Head of caudate nucleus (tissue), 42 donors: ENCODE data around the gene SPTAN1.
"Not testable (repeated sequence)": the region's sequence is repeated elsewhere in the genome, so short reads cannot be mapped to it uniquely, and the experiment has no call there.

ENCODE experiments used
- DNase-seq, 42 donors: peaks; one replicate each; pipeline versions ENCODE4 v3.0.0 to v3.0.0-alpha.2; 2020 to 2021; ENCODE audit warnings: mixed read lengths in 7 of 42
- intact Hi-C: fragments of 100-400 bp; cut with DNase I; formaldehyde crosslinking; loops from one replicate; pipeline ENCODE4 v1.15.0; 2022

Gene SPTAN1

DNA sequence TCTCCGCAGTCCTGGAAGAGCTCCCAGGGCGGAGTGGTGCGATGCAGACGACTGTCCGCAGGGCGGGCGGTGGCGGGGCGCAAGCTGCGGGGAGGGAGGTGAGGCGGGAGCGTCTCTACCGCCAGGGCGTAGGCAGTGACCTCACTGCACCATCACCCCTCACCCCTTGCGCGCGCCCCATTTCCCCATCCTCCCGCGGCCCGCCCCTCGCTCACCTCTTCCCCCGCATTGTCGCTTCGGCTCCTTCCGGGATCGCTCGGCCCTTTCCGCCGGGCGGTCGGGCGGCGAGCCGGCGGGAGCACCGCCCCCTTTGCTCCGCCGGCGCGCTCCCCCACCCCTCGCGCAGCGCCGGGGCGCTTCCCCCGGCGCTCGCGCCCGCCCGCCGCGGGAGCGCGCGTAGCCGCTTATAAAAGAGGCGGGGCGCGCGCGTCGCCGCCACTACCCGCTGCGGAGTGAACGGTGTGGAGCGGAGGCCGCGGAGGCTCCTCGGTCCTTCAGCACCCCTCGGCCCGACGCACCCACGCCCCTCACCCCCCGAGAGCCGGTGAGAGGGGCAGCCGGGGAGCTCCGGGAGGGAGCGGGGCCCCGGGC lies at the start of gene SPTAN1:
TSS of gene SPTAN1 (plus strand) at position 435 of the 591 bp plus-strand sequence. CDS start 14,154 bp downstream, outside the sequence.
- peak; percentile 65 to 97 (median 93) for DNase-seq
- intact Hi-C loops = loop anchor here (2.0 kb wide), 1 partner anchor 47 kb away; the partner anchor contains the start of gene GLE1

DNA sequence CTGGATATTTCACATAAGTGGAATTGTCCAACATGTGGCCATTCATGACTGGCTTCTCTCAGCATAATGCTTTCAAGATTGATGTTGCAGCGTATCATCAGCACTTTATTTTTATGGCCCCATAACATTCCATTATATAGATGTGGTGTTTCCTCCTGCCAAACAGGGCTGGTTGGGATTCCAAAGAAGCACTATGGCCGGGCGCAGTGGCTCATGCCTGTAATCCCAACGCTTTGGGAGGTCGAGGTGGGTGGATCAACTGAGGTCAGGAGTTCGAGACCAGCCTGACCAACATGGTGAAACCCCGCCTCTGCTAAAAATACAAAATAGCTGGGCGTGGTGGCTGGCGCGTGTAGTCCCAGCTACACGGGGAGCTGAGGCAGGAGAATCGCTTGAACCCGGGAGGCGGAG lies 49.0 kb upstream of the SPTAN1 start:
- intact Hi-C loops, DNase-seq: not testable (repeated sequence)

DNA sequence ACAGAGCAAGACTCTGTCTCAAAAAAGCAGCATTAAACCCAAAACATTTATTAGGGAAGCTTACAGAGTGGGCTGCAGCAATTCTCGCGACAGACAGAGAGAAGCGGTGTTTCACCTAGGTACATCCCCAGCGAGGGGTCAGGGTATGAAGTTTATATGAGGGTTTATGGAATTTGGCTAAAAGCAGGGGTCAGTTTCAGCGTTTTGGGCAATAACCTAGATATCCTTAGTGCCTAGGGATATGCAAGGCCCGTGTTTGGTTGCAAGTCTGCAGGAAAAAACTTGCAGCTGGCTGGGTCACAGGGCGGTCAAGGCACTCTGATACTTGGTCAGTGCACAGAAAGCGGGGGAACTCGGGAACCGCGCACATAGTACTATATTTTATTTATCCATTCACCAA lies 48.5 kb upstream of the SPTAN1 start:
- intact Hi-C loops = loop anchor here (2.0 kb wide), 1 partner anchor 49 kb away; the partner anchor contains the start of gene SPTAN1
- DNase-seq = peak in 7 of 42 donors; percentile 8 to 47 (median 20)

DNA sequence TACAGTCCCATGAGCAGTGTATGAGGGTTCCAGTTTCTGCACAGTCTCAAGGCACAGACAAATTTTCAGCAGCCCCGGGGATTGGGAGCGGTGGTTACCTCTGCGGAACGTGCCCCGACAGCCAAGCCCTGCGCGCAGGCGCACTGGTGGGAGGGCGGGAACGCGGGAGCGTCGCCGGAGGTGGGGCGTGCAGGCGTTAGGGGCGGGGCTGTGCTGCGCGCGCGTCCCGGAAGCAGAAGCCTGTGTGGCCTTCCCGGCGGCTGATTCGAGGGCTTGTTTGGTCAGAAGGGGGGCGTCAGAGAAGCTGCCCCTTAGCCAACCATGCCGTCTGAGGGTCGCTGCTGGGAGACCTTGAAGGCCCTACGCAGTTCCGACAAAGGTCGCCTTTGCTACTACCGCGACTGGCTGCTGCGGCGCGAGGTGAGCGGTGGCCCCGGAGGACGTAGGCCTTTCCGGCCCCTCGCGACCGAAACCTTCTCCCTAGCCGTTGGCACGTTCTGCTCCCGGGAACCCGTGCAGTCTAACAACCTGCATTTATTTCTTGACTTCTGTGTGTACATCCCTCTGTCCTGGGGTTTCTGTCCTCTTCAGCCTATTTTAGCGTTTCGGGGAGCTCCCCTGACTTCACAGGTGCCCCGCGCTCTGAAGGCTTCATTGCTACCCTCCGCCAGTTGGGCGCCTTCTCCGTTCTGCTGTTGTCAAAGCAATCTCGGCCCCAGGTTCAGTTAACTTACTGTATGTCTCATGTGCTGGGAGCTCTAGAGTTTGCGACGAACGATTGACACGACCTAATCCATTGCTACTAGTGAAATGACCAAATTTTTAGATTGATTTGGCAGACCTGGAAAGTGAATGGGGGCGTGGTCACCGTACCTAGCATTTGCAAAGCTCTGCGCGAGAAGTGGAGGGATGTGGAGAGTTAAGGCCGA lies 47.6 kb upstream of the SPTAN1 start, which contains the start of gene GLE1:
TSS of gene GLE1 (plus strand) at position 235 of the 929 bp plus-strand sequence. CDS start at position 322, 87 bp downstream.
- DNase-seq = peak; percentile 87 to 99 (median 96)
- intact Hi-C loops = loop anchor here (2.0 kb wide), 1 partner anchor 48 kb away; the partner anchor contains the start of gene SPTAN1

DNA sequence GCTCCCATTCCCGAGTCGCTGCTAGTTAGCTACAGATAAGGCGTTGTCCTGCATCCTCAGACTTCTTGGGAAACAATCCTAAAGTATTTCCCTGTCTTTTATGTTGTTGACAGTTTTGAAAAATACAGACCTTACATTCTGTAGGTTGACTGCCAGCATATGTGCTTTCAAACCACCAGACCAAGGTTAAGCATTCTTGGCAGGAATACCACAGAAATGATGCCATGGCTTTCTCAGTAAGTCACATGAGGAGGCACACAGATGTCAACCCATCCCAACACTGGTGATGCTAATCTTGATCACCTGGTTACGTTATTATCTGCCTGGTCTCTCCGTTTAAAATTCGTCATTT lies 47.0 kb upstream of the SPTAN1 start:
- no peak for DNase-seq
- intact Hi-C loops = loop anchor here (2.0 kb wide), 1 partner anchor 47 kb away; the partner anchor contains the start of gene SPTAN1

DNA sequence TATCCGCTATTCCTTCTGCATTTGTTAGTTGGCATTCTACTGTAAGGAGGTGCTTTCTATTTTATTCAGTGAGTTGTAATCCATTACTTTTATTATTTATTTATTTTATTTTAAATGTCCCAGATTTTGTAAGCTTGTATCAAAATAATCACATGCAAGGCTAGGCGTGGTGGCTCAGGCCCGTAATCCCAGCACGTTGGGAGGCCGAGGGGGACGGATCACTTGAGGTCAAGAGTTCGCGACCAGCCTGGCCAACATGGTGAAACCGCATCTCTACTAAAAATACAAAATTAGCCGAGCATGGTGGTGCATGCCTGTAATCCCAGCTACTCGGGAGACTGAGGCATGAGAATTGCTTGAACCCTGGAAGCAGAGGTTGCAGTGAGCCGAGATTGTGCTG lies 46.5 kb upstream of the SPTAN1 start:
- intact Hi-C loops = loop anchor here (2.0 kb wide), 1 partner anchor 47 kb away; the partner anchor contains the start of gene SPTAN1

DNA sequence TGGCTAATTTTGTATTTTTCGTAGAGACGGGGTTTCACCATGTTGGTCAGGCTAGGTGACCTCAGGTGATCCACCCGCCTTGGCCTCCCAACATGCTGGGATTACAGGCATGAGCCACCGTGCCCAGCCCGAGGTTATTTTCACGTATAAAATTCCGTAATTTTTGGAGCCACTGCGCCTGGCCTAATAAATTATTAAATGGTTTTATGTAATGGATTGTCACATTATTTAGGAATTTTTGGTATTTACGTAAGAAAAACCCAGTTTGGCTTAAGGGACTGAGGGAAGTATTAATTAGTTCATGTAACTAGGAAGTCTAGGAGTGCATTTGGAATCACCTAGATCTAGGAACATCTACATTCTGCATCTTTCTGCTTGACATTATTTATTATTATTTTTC lies 39.6 kb upstream of the SPTAN1 start:
- intact Hi-C loops = no loop called here
- DNase-seq = no peak

More for the DNA sequence above, 46.5 kb upstream of the SPTAN1 start:
- not testable (repeated sequence) for DNase-seq

DNA sequence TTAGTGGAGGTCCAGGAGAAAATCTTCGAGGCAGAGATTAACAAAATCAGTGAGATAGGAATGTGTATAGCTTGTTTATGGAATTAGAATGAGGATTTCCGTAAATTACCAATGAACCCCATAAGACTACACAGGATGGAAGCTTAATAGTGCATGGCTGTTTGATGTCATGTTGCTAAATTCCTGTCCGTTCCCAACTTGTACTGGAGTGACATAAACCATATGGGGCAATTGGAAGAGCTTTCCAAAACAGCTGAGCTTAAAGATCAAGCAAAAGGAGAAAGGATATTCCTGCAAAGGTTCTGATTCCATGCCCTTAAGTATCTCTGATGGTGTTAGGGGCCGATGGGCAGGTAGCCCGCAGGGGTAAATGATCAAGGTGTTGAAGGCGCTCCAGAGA lies 30.4 kb upstream of the SPTAN1 start:
- intact Hi-C loops = no loop called here
- no peak for DNase-seq

DNA sequence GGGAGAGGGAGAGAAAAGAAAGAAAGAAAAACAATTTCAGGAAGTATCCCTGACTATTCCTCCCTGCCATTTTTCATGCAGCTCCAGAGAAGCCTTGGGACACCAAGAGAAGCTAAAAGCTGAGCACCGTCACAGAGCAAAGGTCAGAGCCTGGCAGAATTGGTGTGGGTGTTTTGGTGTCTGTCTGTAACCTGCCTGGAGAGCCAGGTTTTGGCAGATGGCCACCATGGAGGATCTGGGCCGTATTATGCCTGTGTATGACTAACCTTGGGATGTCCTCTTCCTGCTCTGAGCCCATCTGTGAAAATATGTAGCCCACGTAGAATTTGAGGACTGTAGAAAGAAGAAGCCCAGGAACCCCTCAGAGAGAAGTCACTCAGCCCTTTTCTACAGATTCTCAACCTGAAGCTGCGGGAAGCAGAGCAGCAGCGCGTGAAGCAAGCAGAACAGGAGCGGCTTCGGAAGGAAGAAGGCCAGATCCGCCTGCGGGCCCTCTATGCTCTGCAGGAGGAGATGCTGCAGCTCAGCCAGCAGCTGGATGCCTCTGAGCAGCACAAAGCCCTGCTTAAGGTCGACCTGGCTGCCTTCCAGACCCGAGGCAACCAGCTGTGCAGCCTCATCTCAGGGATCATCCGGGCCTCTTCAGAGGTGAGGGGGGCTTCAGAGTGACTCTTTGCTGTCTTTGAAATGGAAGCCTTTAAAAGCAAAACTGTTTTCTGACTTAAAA lies 29.0 kb upstream of the SPTAN1 start:
- peak in 41 of 42 donors; percentile 20 to 83 (median 61) for DNase-seq
- intact Hi-C loops = no loop called here

DNA sequence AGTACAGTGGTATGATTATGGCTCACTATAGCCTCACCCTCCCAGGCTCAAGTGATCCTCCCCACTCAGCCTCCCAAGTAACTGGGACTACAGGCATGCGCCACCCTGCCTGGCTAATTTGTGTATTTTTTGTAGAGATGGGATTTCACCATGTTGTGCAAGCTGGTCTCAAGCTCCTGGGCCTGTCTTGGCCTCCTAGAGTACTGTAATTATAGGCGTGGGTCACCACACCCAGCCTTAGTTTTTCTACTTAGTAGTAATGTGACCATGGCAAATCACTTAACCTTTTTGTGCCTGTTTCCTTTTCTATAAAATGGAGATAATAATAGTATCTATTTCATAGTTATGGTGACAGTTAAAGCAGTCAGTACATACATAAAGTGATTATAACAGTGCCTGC lies 25.7 kb upstream of the SPTAN1 start:
- DNase-seq = no peak
- intact Hi-C loops = no loop called here

DNA sequence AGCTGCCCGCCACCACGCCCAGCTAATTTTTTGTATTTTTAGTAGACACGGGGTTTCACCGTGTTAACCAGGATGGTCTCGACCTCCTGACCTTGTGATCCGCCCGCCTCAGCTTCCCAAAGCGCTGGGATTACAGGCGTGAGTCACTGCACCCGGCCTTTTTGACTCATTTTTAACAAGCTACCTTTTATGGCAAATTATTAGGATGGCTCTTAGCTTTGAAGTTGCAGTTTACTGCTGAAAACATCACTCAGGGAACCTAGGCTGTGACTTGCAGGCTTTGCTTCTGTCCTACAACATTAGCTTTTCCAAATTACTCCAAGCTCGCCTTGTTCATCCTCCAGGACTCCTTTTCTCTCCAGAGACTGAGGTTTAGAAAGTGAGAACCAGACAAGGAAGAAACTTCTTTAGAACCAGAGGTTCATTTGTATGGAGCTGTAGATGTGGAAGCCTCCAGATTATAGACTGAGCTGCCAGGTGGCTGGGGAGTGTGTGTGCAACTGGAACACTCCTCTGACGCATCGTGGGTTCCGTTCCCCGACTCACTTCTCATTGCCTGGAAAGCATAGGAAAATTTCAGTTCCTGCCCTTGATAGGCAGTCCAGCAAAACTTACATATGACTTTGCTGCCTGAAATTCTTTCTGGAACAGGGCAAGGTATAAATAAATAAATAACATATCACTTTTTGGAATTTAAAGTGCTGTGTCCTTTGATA lies 23.8 kb upstream of the SPTAN1 start:
- intact Hi-C loops = no loop called here
- DNase-seq = peak in 21 of 42 donors; percentile 10 to 49 (median 30)

DNA sequence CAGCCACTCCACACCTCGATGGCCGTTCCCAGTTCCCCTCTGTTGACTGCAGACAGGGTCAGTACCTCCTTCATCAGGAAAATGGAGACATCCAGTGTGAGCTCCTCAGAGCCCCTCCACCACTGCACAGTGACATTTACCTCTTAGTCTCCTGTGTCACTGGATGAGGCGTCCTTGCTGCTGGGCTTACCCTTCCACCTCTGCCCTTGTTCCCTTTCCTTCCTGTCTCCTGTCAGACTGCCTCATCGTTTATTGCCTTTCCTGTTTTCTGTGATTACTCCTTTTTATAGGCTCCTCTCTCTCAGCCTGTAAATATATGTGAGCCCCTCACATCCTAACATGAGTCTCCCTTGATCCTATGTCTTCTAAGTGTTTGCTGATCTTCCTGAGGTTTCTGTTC lies 23.2 kb upstream of the SPTAN1 start:
- intact Hi-C loops = no loop called here

DNA sequence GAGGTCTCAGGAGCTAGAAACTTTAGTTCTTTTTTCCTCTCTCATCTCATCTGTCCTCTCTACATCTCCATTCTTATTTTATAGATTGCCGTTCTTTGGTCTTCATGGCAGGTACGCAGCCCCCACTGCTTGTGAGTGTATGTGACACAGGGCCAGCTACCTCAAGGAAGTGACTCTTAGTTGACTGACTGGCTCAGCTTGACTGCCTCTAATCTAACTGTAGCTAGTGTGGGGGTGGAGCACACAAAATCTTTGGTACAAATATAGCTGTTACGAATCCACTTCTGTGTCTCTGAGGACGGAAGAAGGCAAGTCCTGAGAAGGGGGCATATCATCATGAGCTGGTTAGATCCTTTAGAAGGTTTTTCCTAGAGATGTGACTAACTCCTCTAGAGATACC lies 19.8 kb upstream of the SPTAN1 start:
- intact Hi-C loops = no loop called here

More for the DNA sequence above, 23.2 kb upstream of the SPTAN1 start:
- no peak for DNase-seq

DNA sequence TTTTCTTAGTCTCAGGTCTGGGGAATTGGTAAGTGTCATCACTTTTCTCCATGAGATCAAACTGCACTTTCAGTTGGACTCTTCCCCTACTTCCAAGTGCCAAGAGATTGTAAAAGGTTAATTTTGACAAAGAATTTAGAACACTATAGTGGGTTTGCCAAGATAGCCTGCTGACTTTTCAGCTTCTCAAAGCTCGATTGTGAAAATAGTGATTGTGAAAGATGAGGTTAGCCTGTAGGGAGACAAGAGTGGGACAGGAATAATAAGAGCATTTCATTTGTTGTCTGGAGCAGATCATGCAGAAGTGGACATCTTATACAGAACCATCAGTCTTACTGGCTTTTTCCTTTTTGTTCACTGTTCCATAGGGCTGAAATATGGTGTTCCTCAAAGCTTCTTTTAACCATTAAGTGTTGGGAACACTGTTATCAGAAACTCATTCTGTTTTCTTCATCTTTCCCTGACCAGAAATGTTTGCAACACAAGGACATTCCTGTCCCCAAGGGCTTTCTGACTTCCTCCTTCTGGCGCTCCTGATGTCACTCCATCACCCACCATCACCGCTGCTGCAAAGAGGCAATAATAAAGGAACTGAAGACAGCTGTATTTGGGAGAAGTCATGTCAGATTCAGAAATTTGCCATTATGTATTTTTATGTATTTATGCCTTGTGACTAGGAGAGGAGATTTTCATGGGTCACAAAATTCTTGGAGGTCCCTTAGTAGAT lies 11.6 kb upstream of the SPTAN1 start:
- intact Hi-C loops = loop anchor here (10.0 kb wide), 1 partner anchor 86 kb away; the partner anchor contains the start of gene ODF2

More for the DNA sequence above, 19.8 kb upstream of the SPTAN1 start:
- DNase-seq = peak in 8 of 42 donors; percentile 11 to 54 (median 26)

DNA sequence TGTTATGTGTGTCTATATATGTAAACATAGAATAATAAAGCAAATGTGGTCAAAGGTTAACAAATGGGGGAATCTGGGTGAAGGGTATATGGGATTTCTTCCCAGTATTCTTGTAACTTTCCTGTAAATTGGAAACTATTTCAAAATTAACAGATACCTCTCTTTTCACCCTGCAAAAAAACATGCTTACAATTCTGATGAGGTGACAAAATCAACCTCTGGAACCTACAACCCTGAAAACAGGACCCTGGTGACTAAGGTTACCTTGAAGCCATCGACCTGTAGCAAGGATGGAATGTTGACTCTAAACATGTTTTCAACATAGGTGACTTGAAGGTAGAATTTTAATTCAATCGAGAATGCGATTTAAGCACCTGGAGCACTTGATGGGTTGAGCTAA lies 5.9 kb upstream of the SPTAN1 start:
- DNase-seq = no peak
- intact Hi-C loops = loop anchor here (10.0 kb wide), 1 partner anchor 92 kb away; the partner anchor contains the start of gene ODF2

More for the DNA sequence above, 11.6 kb upstream of the SPTAN1 start:
- no peak for DNase-seq

DNA sequence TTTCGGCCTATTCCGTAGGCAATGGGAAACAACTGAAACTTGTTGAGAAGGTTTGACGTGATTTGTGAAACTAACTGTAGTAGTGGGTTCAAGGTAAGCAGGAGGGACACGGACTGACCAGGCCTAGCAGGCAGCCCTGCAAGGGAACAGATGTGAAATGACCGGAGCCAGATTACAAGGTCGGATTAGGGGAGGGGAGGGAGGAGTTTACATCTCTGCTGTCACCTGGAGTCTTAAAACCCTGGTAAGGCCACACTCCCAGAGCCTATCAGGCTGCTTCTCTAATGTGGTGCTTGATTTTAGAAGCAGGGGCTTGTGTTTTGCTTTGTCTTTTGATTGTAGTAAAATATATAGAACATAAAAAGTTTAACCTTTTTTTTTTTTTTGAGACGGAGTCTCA lies 3.5 kb upstream of the SPTAN1 start:
- DNase-seq = no peak

DNA sequence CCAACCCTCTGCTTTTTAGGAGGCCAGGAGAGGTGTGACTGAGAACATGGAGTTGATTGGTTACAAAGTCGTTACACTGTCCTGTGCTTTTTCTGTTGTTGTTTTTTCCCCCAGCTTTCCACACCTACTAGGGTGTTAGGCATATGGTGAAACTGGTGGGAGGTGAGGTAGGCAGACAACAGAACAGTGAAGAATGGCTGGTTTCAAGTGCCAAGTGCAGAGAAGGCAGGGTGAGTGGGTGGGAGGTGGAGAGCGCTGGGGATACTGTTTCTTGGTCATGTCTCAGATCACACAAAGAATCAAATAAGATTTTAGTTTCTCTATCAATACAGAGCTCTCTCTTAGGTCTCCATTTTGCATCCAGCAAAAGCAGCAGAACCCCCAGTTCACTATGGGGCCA lies 2.2 kb upstream of the SPTAN1 start:
- peak in 9 of 42 donors; percentile 7 to 44 (median 21) for DNase-seq
- intact Hi-C loops = no loop called here

More for the DNA sequence above, 3.5 kb upstream of the SPTAN1 start:
- intact Hi-C loops = loop anchor here (10.0 kb wide), 1 partner anchor 94 kb away; the partner anchor contains the start of gene ODF2
